ENCODE results near the gene ERN1. TPM values are rescaled to one million over a fixed set of nuclear protein-coding genes. Genes with fewer than 3 reads are reported as not detected.

ERN1 gene
- total and polyA plus RNA-seq, 2 of the 8 experiments (the other 6 are each of a cell fraction or from before 2014, with no cell fraction given): 1.8 to 3.9 TPM

DNA sequence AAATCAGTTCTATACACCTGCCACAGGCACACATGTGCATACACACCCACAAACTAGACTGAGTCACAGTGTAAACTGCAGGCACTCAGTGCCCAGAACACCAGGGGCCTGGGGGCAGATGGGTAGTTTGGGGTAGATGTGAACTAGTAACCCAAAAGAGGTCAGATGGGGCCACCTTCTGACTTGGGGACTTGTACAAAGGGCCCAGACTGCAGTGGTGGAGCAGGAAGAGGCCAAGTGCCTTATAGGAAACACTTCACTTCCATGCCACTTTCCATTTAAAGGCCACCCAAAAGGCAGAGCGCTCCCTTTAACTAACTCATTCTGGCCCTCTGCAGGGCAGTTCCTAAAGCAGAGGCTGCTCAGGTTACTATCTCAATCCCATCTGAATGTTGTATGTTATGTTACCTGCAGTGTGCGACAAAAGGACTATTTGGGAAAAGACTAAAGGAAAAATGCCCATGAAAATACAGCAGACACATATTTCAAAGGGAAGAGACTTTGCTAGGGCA is 27.8 kb upstream of the ERN1 start (continued):
- TF ChIP-seq MAX (IDR thresholded peaks at IDR 0.05): no peak
